WTC11 (cell line): ENCODE data around the gene CELF1. TPM values are rescaled to one million over a fixed set of nuclear protein-coding genes. Genes with fewer than 3 reads are reported as not detected.
"Not testable (repeated sequence)": the region's sequence is repeated elsewhere in the genome, so short reads cannot be mapped to it uniquely, and the experiment has no call there.

Experiments
- ATAC-seq: fragments of 200-7000 bp; cut with Tn5 transposase; 2 replicates; pipeline ENCODE4 v1.10.0; 2021; ENCODE audit warnings: mild to moderate bottlenecking, moderate library complexity
- CTCF ChIA-PET: fragments of 300-600 bp; sonication (Branson Sonifier 250); formaldehyde crosslinking; loops from one replicate; lab custom pipeline; 2021; ENCODE audit warnings: antibody characterized with exemption; lab: Charles Lee
- POLR2A ChIA-PET: fragments of 350-600 bp; sonication (Branson Sonifier 250); formaldehyde crosslinking; loops from one replicate; lab custom pipeline; 2021; ENCODE audit warnings: antibody characterized with exemption; lab: Charles Lee
- DNase-seq: peaks from one replicate; pipeline ENCODE4 v3.0.0; 2021; ENCODE audit warnings: low spot score
- H3K27ac Mint-ChIP-seq: 2 replicates; pipeline ENCODE4 v1.8.0; 2021; ENCODE audit warnings: mixed read lengths
- H3K27me3 Mint-ChIP-seq: 2 replicates; pipeline ENCODE4 v1.8.0; 2021; ENCODE audit warnings: low read depth, mild to moderate bottlenecking, moderate library complexity, mixed read lengths
- H3K36me3 Mint-ChIP-seq: 2 replicates; pipeline ENCODE4 v1.8.0; 2021; ENCODE audit warnings: mixed read lengths
- H3K4me1 Mint-ChIP-seq: 2 replicates; pipeline ENCODE4 v1.8.0; 2022; ENCODE audit warnings: mixed read lengths
- H3K4me3 Mint-ChIP-seq: 2 replicates; pipeline ENCODE4 v1.8.0; 2021; ENCODE audit warnings: mild to moderate bottlenecking, moderate library complexity, mixed read lengths
- H3K9me3 Mint-ChIP-seq: 2 replicates; pipeline ENCODE4 v1.8.0; 2021; ENCODE audit warnings: mixed read lengths
- ELF4 ChIP-seq: sonication (generic); formaldehyde crosslinking; IDR thresholded peaks from 2 replicates; pipeline ENCODE4 v1.8.1; 2022; ENCODE audit warnings: low read depth, mild to moderate bottlenecking, moderate library complexity, missing genetic modification reagents
- FOXJ3 ChIP-seq: sonication (generic); formaldehyde crosslinking; IDR thresholded peaks from 2 replicates; pipeline ENCODE4 v1.9.0; 2021; ENCODE audit warnings: missing genetic modification reagents, mild to moderate bottlenecking, borderline replicate concordance
- IRF1 ChIP-seq: sonication (generic); formaldehyde crosslinking; IDR thresholded peaks from 2 replicates; pipeline ENCODE4 v1.8.0; 2023; ENCODE audit warnings: missing genetic modification reagents
- JUN ChIP-seq: sonication (generic); formaldehyde crosslinking; IDR thresholded peaks from 2 replicates; pipeline ENCODE4 v1.8.0; 2023; ENCODE audit warnings: mild to moderate bottlenecking, missing genetic modification reagents
- NR3C1 ChIP-seq: sonication (generic); formaldehyde crosslinking; conservative IDR thresholded peaks from 2 replicates; pipeline ENCODE4 v1.8.1; 2023; ENCODE audit warnings: low read depth, mild to moderate bottlenecking, missing genetic modification reagents
- PRDM15 ChIP-seq: sonication (generic); formaldehyde crosslinking; IDR thresholded peaks from 2 replicates; pipeline ENCODE4 v1.8.0; 2022; ENCODE audit warnings: missing genetic modification reagents
- SMAD3 ChIP-seq: sonication (generic); formaldehyde crosslinking; IDR thresholded peaks from 2 replicates; pipeline ENCODE4 v1.8.0; 2022; ENCODE audit warnings: missing genetic modification reagents, mild to moderate bottlenecking, borderline replicate concordance
- STAT6 ChIP-seq: sonication (generic); formaldehyde crosslinking; conservative IDR thresholded peaks from 2 replicates; pipeline ENCODE4 v1.8.1; 2023; ENCODE audit warnings: mild to moderate bottlenecking, low read depth, missing genetic modification reagents, moderate library complexity
- ZNF138 ChIP-seq: sonication (generic); formaldehyde crosslinking; conservative IDR thresholded peaks from 2 replicates; pipeline ENCODE4 v1.8.1; 2022; ENCODE audit warnings: mild to moderate bottlenecking, moderate library complexity, missing genetic modification reagents
- ZNF425 ChIP-seq: fragments of 250-450 bp; sonication (Bioruptor Pico); conservative IDR thresholded peaks from 2 replicates; pipeline ENCODE4 v1.9.0; 2021; ENCODE audit warnings: mild to moderate bottlenecking
- total RNA-seq: library from RNA; stranded (reverse); gene quantifications from 3 replicates; pipeline ENCODE4 v1.2.3, GENCODE V29; 2021

CELF1 gene
- total RNA-seq, 1 experiment from 2014 or later, result 177 TPM

- no peak for TF ChIP-seq STAT6 (CRISPR knock-in tag)
- TF ChIP-seq, all 79 proteins: peak for 0
Observed at GRCh38 chr11:47550288-47551047, 2.5 kb downstream of the CELF1 start (continued).

- Mint-ChIP-seq H3K4me1 (peaks cover 31% of the 10 kb centered on the region), H3K36me3 (peaks cover 15% of the 10 kb centered on the region)
- H3K27ac Mint-ChIP-seq, H3K27me3 Mint-ChIP-seq, H3K9me3 Mint-ChIP-seq, DNase-seq, ATAC-seq, H3K4me3 Mint-ChIP-seq: not testable (repeated sequence)
- CTCF ChIA-PET, result interaction anchor here (0.7 kb wide), 1 partner anchor 197 kb away, joined by 5 read pairs; no protein-coding TSS in a partner anchor
- POLR2A ChIA-PET, result interaction anchor here (0.6 kb wide), 1 partner anchor 377 kb away, joined by 3 read pairs; no protein-coding TSS in a partner anchor
Observed at GRCh38 chr11:47546274-47546673, 6.7 kb downstream of the CELF1 start.

- ChIA-PET CTCF (no interaction called here), POLR2A (no interaction called here)
- peaks cover 31% of the 10 kb centered on the region for H3K4me1 Mint-ChIP-seq
- H3K27ac Mint-ChIP-seq, result no peak overlapping the region
- H3K4me3 Mint-ChIP-seq, result no peak overlapping the region
- no peaks in the 10 kb centered on the region for H3K9me3 Mint-ChIP-seq
- ATAC-seq (no peak), DNase-seq (no peak)
- H3K36me3 Mint-ChIP-seq, result peaks cover 10% of the 10 kb centered on the region
- TF ChIP-seq NR3C1, result no peak
- no peak for TF ChIP-seq ZNF138
- no peak for TF ChIP-seq SMAD3 (CRISPR knock-in tag)
- TF ChIP-seq IRF1, result no peak
- TF ChIP-seq JUN, result no peak
- TF ChIP-seq ZNF425 (CRISPR knock-in tag), result no peak
- no peak for TF ChIP-seq ELF4 (CRISPR knock-in tag)
- TF ChIP-seq PRDM15, result no peak
- TF ChIP-seq FOXJ3 (CRISPR knock-in tag), result no peak
- H3K27me3 Mint-ChIP-seq, result no peaks in the 10 kb centered on the region
Observed at GRCh38 chr11:47545298-47545697, 7.6 kb downstream of the CELF1 start.
